IMR-90 (cell line): Measurements from ENCODE around the gene COL18A1. TPM values are rescaled to one million over a fixed set of nuclear protein-coding genes. Genes with fewer than 3 reads are reported as not detected.

Experiments used
- ATAC-seq: fragments of 200-7000 bp; cut with Tn5 transposase; 2 replicates; pipeline ENCODE4 v1.9.1; 2020; ENCODE audit warnings: low read depth, mild to moderate bottlenecking, moderate library complexity
- BruUV-seq: library from RNA; stranded (reverse); fragments of 400-500 nt; replicated peaks from 2 replicates; lab custom pipeline; 2021; lab: Mats Ljungman, UMichigan
- CTCF ChIA-PET: fragments of 300-600 bp; formaldehyde crosslinking; extraction: SDS; loops from one replicate; lab custom pipeline; 2021; ENCODE audit warnings: antibody characterized with exemption; lab: Yijun Ruan, JAX
- POLR2A ChIA-PET: fragments of 300-600 bp; sonication (Branson Sonifier 250); formaldehyde crosslinking; loops from one replicate; lab custom pipeline; 2022; ENCODE audit warnings: antibody characterized with exemption; ENCODE audit not compliant: unreplicated experiment; lab: Charles Lee
- DNase-seq: peaks from one replicate; pipeline ENCODE4 v3.0.0; 2013
- H2AFZ ChIP-seq: replicated peaks from 2 replicates; pipeline ENCODE3; 2013; ENCODE audit warnings: low read length, mild to moderate bottlenecking; ENCODE audit not compliant: poor library complexity
- H2AK5ac ChIP-seq: 2 replicates; pipeline ENCODE4 v1.6.1; 2013; ENCODE audit warnings: low read depth, low read length, inconsistent platforms
- H2AK9ac ChIP-seq: replicated peaks from 2 replicates; pipeline ENCODE3; 2013; ENCODE audit warnings: mild to moderate bottlenecking, low read depth, low read length, moderate library complexity; ENCODE audit not compliant: poor library complexity
- H2BK120ac ChIP-seq: 2 replicates; pipeline ENCODE4 v1.6.1; 2013; ENCODE audit warnings: low read depth, low read length, inconsistent platforms
- H2BK15ac ChIP-seq: 3 replicates; pipeline ENCODE4 v1.6.1; 2013; ENCODE audit warnings: low read depth, low read length, inconsistent platforms
- H2BK20ac ChIP-seq: 2 replicates; pipeline ENCODE4 v1.6.1; 2013; ENCODE audit warnings: low read depth, mild to moderate bottlenecking, inconsistent platforms, low read length, moderate library complexity
- H2BK5ac ChIP-seq: 2 replicates; pipeline ENCODE4 v1.6.1; 2013; ENCODE audit warnings: mild to moderate bottlenecking, low read depth, low read length, inconsistent platforms; ENCODE audit not compliant: poor library complexity, severe bottlenecking
- H3K14ac ChIP-seq: replicated peaks from 2 replicates; pipeline ENCODE4 v1.6.1; 2013; ENCODE audit warnings: low read depth, low read length, inconsistent platforms
- H3K18ac ChIP-seq: 2 replicates; pipeline ENCODE4 v1.6.1; 2013; ENCODE audit warnings: low read depth, low read length, control low read depth
- H3K23ac ChIP-seq: 2 replicates; pipeline ENCODE4 v1.6.1; 2013; ENCODE audit warnings: low read depth, low read length, inconsistent platforms
- H3K27ac ChIP-seq: 2 replicates; pipeline ENCODE4 v1.5.1; 2013; ENCODE audit warnings: mild to moderate bottlenecking, control low read depth, low read length; ENCODE audit not compliant: insufficient read depth
- H3K27me3 ChIP-seq: 2 replicates; pipeline ENCODE4 v1.6.1; 2013; ENCODE audit warnings: low read length; ENCODE audit not compliant: control insufficient read depth, insufficient read depth
- H3K36me3 ChIP-seq: 2 replicates; pipeline ENCODE4 v1.6.1; 2013; ENCODE audit warnings: low read length, mixed read lengths; ENCODE audit not compliant: control insufficient read depth, insufficient read depth
- H3K4ac ChIP-seq: 2 replicates; pipeline ENCODE4 v1.6.1; 2013; ENCODE audit warnings: low read depth, low read length, inconsistent platforms
- H3K4me1 ChIP-seq: 2 replicates; pipeline ENCODE4 v1.6.1; 2013; ENCODE audit warnings: low read length, mixed read lengths; ENCODE audit not compliant: control insufficient read depth, insufficient read depth
- H3K4me2 ChIP-seq: 2 replicates; pipeline ENCODE4 v1.6.1; 2013; ENCODE audit warnings: low read depth, mild to moderate bottlenecking, control low read depth, low read length, moderate library complexity
- H3K4me3 ChIP-seq: 2 replicates; pipeline ENCODE4 v1.5.1; 2013; ENCODE audit warnings: low read depth, mild to moderate bottlenecking, control low read depth, low read length, moderate library complexity; ENCODE audit not compliant: insufficient read depth
- H3K56ac ChIP-seq: 2 replicates; pipeline ENCODE4 v1.6.1; 2013; ENCODE audit warnings: low read length, inconsistent platforms; ENCODE audit not compliant: insufficient read depth; ENCODE audit errors: extremely low read depth
- H3K79me1 ChIP-seq, 2 experiments: 2 replicates each; pipeline ENCODE4 v1.6.1; 2013; ENCODE audit warnings: low read length in 2 of 2, inconsistent platforms in 1 of 2, low read depth in 1 of 2
- H3K9ac ChIP-seq: 2 replicates; pipeline ENCODE4 v1.6.1; 2013; ENCODE audit warnings: low read depth, low read length, control low read depth
- H3K9me1 ChIP-seq: 2 replicates; pipeline ENCODE4 v1.6.1; 2013; ENCODE audit warnings: low read length, inconsistent platforms; ENCODE audit not compliant: insufficient read depth
- H3K9me3 ChIP-seq: 2 replicates; pipeline ENCODE4 v1.6.1; 2013; ENCODE audit warnings: low read length; ENCODE audit not compliant: control insufficient read depth, insufficient read depth
- H4K20me1 ChIP-seq: 2 replicates; pipeline ENCODE4 v1.6.1; 2013; ENCODE audit warnings: low read length, inconsistent platforms; ENCODE audit not compliant: insufficient read depth
- H4K5ac ChIP-seq: 2 replicates; pipeline ENCODE4 v1.6.1; 2013; ENCODE audit warnings: mild to moderate bottlenecking, low read depth, low read length, control low read depth
- H4K8ac ChIP-seq, 2 experiments: 2 replicates each; pipeline ENCODE4 v1.6.1; 2013; ENCODE audit warnings: low read depth in 2 of 2, low read length in 2 of 2, control low read depth in 1 of 2, inconsistent platforms in 1 of 2
- H4K91ac ChIP-seq: 2 replicates; pipeline ENCODE4 v1.6.1; 2013; ENCODE audit warnings: low read depth, low read length, inconsistent platforms; ENCODE audit not compliant: insufficient read depth
- BHLHE40 ChIP-seq: fragments of 150-350 bp; IDR thresholded peaks from 2 replicates; pipeline ENCODE4 v1.6.1; 2016; ENCODE audit warnings: mild to moderate bottlenecking, low read depth, low read length
- CEBPB ChIP-seq: IDR thresholded peaks from 2 replicates; pipeline ENCODE4 v1.6.1; 2012; ENCODE audit warnings: low read depth, low read length, improper control_type of control experiment
- CHD1 ChIP-seq: IDR thresholded peaks from 2 replicates; pipeline ENCODE4 v1.6.1; 2012; ENCODE audit warnings: low read depth, low read length, improper control_type of control experiment
- ELK1 ChIP-seq: fragments of 150-350 bp; IDR thresholded peaks from 2 replicates; pipeline ENCODE4 v1.6.1; 2016; ENCODE audit warnings: low read depth, mild to moderate bottlenecking, low read length, moderate library complexity, borderline replicate concordance
- FOS ChIP-seq: fragments of 150-350 bp; IDR thresholded peaks from 2 replicates; pipeline ENCODE4 v1.6.1; 2016; ENCODE audit warnings: low read depth, low read length
- MAFK ChIP-seq: IDR thresholded peaks from 2 replicates; pipeline ENCODE4 v1.6.1; 2012; ENCODE audit warnings: low read depth, low read length, improper control_type of control experiment
- MAZ ChIP-seq: IDR thresholded peaks from 2 replicates; pipeline ENCODE4 v1.6.1; 2012; ENCODE audit warnings: low read depth, mild to moderate bottlenecking, low read length, improper control_type of control experiment, moderate library complexity, borderline replicate concordance
- MXI1 ChIP-seq: IDR thresholded peaks from 2 replicates; pipeline ENCODE4 v1.6.1; 2012; ENCODE audit warnings: low read depth, mild to moderate bottlenecking, low read length, moderate library complexity, borderline replicate concordance
- NFE2L2 ChIP-seq: fragments of 150-350 bp; IDR thresholded peaks from 2 replicates; pipeline ENCODE4 v1.6.1; 2016; ENCODE audit warnings: low read depth, mild to moderate bottlenecking, low read length
- POLR2A ChIP-seq: IDR thresholded peaks from 2 replicates; pipeline ENCODE4 v1.6.1; 2012; ENCODE audit warnings: mild to moderate bottlenecking, low read depth, low read length
- RAD21 ChIP-seq: IDR thresholded peaks from 2 replicates; pipeline ENCODE4 v1.6.1; 2012; ENCODE audit warnings: low read length, improper control_type of control experiment
- RCOR1 ChIP-seq: IDR thresholded peaks from 2 replicates; pipeline ENCODE4 v1.6.1; 2012; ENCODE audit warnings: mild to moderate bottlenecking, low read length, improper control_type of control experiment; ENCODE audit not compliant: insufficient replicate concordance
- RFX5 ChIP-seq: IDR thresholded peaks from 2 replicates; pipeline ENCODE4 v1.8.0; 2012; ENCODE audit warnings: low read depth, mild to moderate bottlenecking, low read length, moderate library complexity
- SMC3 ChIP-seq: fragments of 150-350 bp; IDR thresholded peaks from 2 replicates; pipeline ENCODE4 v1.6.1; 2016; ENCODE audit warnings: low read depth, mild to moderate bottlenecking, antibody characterized with exemption, low read length, moderate library complexity
- USF2 ChIP-seq: fragments of 150-350 bp; IDR thresholded peaks from 2 replicates; pipeline ENCODE4 v1.6.1; 2017; ENCODE audit warnings: mild to moderate bottlenecking, antibody characterized with exemption, low read length, low read depth
- WGBS, 2 experiments: methylation state at CpG; one replicate each; pipeline versions ENCODE4 v1.1.5 to v1.1.7; 2013; ENCODE audit warnings: missing lambda C conversion rate in 2 of 2; ENCODE audit not compliant: insufficient read length in 1 of 2; ENCODE audit errors: extremely low coverage in 2 of 2; 5-methylcytosine and 5-hydroxymethylcytosine counted together
- dilution Hi-C: fragments of 300-500 bp; cut with HindIII; formaldehyde crosslinking; loops from one replicate; pipeline ENCODE4 v1.14.3; 2018; ENCODE audit warnings: low sequenced_read_pairs; ENCODE audit not compliant: unreplicated experiment
- in situ Hi-C: fragments of 300-500 bp; cut with MboI; formaldehyde crosslinking; loops from 3 replicates; pipeline ENCODE4 v1.14.3; 2019; ENCODE audit warnings: low sequenced_read_pairs, inconsistent platforms, mixed read lengths
- intact Hi-C: fragments of 100-400 bp; cut with micrococcal nuclease; formaldehyde crosslinking; loops from 2 replicates; pipeline ENCODE4 v1.10.0; 2022
- polyA plus RNA-seq, 3 experiments: library from polyadenylated mRNA; depleted of rRNA; stranded (reverse); fragments of >200 nt; gene quantifications; 2 replicates each; pipeline ENCODE4 v1.2.3, GENCODE V29; 2012; ENCODE audit warnings: low replicate concordance in 1 of 3
- total RNA-seq: library from RNA; depleted of rRNA; stranded (reverse); fragments of >200 nt; gene quantifications from 2 replicates; pipeline ENCODE4 v1.2.3, GENCODE V29; 2012

Gene COL18A1
- total and polyA plus RNA-seq, 2 of the 4 experiments (the other 2 are of a cell fraction) = 4.3 to 46.7 TPM

- Histone ChIP-seq H2BK5ac (peak overlapping the region; percentile 25), H4K5ac (no peak overlapping the region; the same call in 1 of the 2 replicates), H4K8ac (peak overlapping the region; percentile 18 to 78; a peak in 2 of 4 replicates), H3K36me3 (no peaks in the 10 kb centered on the region), H2BK20ac (peak overlapping the region; percentile 76), H3K9me3 (no peaks in the 10 kb centered on the region), H2AK5ac (peak overlapping the region; percentile 96; the same call in 1 of the 2 replicates), H4K91ac (peak overlapping the region; percentile 49), H2BK15ac (peak overlapping the region; percentile 95; the same call in 1 of the 3 replicates), H3K23ac (no peak overlapping the region), H3K14ac (peak overlapping the region; percentile 70; the same call in 1 of the 2 replicates), H3K18ac (peak overlapping the region; percentile 3; the same call in 1 of the 2 replicates), H3K56ac (no peak overlapping the region), H3K79me1 (peaks cover 0 to 6% of the 10 kb centered on the region in 2 experiments; a peak in 2 of 4 replicates), H4K20me1 (no peaks in the 10 kb centered on the region), H3K4me2 (peak overlapping the region; percentile 65), H3K27ac (peak overlapping the region; percentile 57), H3K4me3 (no peak overlapping the region), H3K4me1 (peaks cover 18% of the 10 kb centered on the region), H3K27me3 (no peaks in the 10 kb centered on the region), H3K9ac (peak overlapping the region; percentile 3; the same call in 1 of the 2 replicates), H3K4ac (peak overlapping the region; percentile 83), H2AK9ac (peak overlapping the region; percentile 78), H2AFZ (peak overlapping the region; percentile 83), H2BK120ac (peak overlapping the region; percentile 67), H3K9me1 (peaks cover 21% of the 10 kb centered on the region)
- peak; percentile 97 for DNase-seq
- no TSS peak for BruUV-seq
- 19% methylated on average over 12 of the region's 20 CpGs; no CpG with 5 or more reads in 1 of the 2 experiments for WGBS, 2 experiments
- POLR2A ChIA-PET = no interaction called here
- ATAC-seq = peak; percentile 95
- CTCF ChIA-PET = interaction anchor here (1.1 to 1.6 kb wide), 3 partner anchors 68 to 247 kb away, joined by 3 to 8 read pairs (median 3); no protein-coding TSS in a partner anchor
- intact Hi-C loops (loop anchor here (1.0 to 5.0 kb wide), 4 partner anchors 9 to 95 kb away; no protein-coding TSS in a partner anchor), dilution Hi-C loops (no loop called here), in situ Hi-C loops (loop anchor here (10.0 kb wide), 1 partner anchor 62 kb away; no protein-coding TSS in a partner anchor)
- TF ChIP-seq BHLHE40 (peak; percentile 66), MXI1 (0 out of 2 replicates have a peak, but pooled peaks have one; percentile 56), MAZ (peak; percentile 63; the same call in 1 of the 2 replicates), MAFK (peak; percentile 79), CHD1 (0 out of 2 replicates have a peak, but pooled peaks have one; percentile 72), FOS (peak; percentile 78; the same call in 1 of the 2 replicates), POLR2A (peak; percentile 64), NFE2L2 (no peak), RFX5 (no peak), ELK1 (no peak), RAD21 (peak; percentile 47; the same call in 1 of the 2 replicates), USF2 (no peak), SMC3 (peak; percentile 44), CEBPB (no peak), RCOR1 (no peak)
These were observed 18.1 kb upstream of the COL18A1 start for GRCh38 chr21:45386728-45387371.
